OCI-LY1 (cell line): ENCODE results near the gene AKR1C2.
"Not testable (repeated sequence)": the region's sequence is repeated elsewhere in the genome, so short reads cannot be mapped to it uniquely, and the experiment has no call there.

Experiments used
- H2AFZ ChIP-seq: fragments of 200-600 bp; sonication (generic), shearing (Covaris generic); 2 replicates; pipeline ENCODE4 v1.6.0; 2014; ENCODE audit warnings: antibody characterized with exemption, mild to moderate bottlenecking, low read length
- H3F3A ChIP-seq: fragments of 200-600 bp; sonication (generic), shearing (Covaris generic); 2 replicates; pipeline ENCODE4 v1.6.0; 2014; ENCODE audit warnings: mild to moderate bottlenecking, antibody characterized with exemption, low read length, moderate library complexity; ENCODE audit not compliant: insufficient read depth
- H3K27ac ChIP-seq: fragments of 200-600 bp; sonication (generic); 2 replicates; pipeline ENCODE4 v1.5.1; 2014; ENCODE audit warnings: low read length, mixed run types, mild to moderate bottlenecking, low read depth; ENCODE audit not compliant: poor library complexity, severe bottlenecking
- H3K27me3 ChIP-seq: fragments of 200-600 bp; sonication (generic); 2 replicates; pipeline ENCODE4 v1.6.0; 2014; ENCODE audit warnings: antibody characterized with exemption, mild to moderate bottlenecking, low read length, moderate library complexity; ENCODE audit not compliant: insufficient read depth
- H3K36me3 ChIP-seq: fragments of 200-600 bp; sonication (generic); 2 replicates; pipeline ENCODE4 v1.6.1; 2014; ENCODE audit warnings: mild to moderate bottlenecking, antibody characterized with exemption, low read length, moderate library complexity, mixed read lengths; ENCODE audit not compliant: insufficient read depth
- H3K4me1 ChIP-seq: fragments of 200-600 bp; sonication (generic); 2 replicates; pipeline ENCODE4 v1.5.1; 2014; ENCODE audit warnings: mild to moderate bottlenecking, low read length, moderate library complexity; ENCODE audit not compliant: insufficient read depth, severe bottlenecking
- H3K4me2 ChIP-seq: fragments of 200-600 bp; sonication (generic), shearing (Covaris generic); 2 replicates; pipeline ENCODE4 v1.6.1; 2014; ENCODE audit warnings: low read length
- H3K4me3 ChIP-seq: fragments of 200-600 bp; sonication (generic); 2 replicates; pipeline ENCODE4 v1.5.1; 2014; ENCODE audit warnings: low read length, low read depth, mild to moderate bottlenecking, mixed read lengths; ENCODE audit not compliant: poor library complexity, severe bottlenecking
- H3K79me2 ChIP-seq: fragments of 200-600 bp; shearing (Covaris generic); 2 replicates; pipeline ENCODE4 v1.6.1; 2016; ENCODE audit warnings: mixed run types, low read length, mixed read lengths; ENCODE audit not compliant: insufficient read depth
- H3K9ac ChIP-seq: fragments of 200-600 bp; sonication (generic), shearing (Covaris generic); 2 replicates; pipeline ENCODE4 v1.6.1; 2014; ENCODE audit warnings: mild to moderate bottlenecking, low read length, mixed read lengths
- H3K9me2 ChIP-seq: fragments of 200-600 bp; sonication (generic), shearing (Covaris generic); 2 replicates; pipeline ENCODE4 v1.6.1; 2014; ENCODE audit warnings: low read depth, mild to moderate bottlenecking, low read length, mixed read lengths
- H3K9me3 ChIP-seq: fragments of 200-600 bp; shearing (Covaris generic); 2 replicates; pipeline ENCODE4 v1.6.1; 2014; ENCODE audit warnings: low read length, mixed read lengths
- H4K20me1 ChIP-seq: fragments of 200-600 bp; sonication (generic), shearing (Covaris generic); 2 replicates; pipeline ENCODE4 v1.6.0; 2016; ENCODE audit warnings: mild to moderate bottlenecking, low read length; ENCODE audit not compliant: insufficient read depth

The AKR1C2 gene

DNA sequence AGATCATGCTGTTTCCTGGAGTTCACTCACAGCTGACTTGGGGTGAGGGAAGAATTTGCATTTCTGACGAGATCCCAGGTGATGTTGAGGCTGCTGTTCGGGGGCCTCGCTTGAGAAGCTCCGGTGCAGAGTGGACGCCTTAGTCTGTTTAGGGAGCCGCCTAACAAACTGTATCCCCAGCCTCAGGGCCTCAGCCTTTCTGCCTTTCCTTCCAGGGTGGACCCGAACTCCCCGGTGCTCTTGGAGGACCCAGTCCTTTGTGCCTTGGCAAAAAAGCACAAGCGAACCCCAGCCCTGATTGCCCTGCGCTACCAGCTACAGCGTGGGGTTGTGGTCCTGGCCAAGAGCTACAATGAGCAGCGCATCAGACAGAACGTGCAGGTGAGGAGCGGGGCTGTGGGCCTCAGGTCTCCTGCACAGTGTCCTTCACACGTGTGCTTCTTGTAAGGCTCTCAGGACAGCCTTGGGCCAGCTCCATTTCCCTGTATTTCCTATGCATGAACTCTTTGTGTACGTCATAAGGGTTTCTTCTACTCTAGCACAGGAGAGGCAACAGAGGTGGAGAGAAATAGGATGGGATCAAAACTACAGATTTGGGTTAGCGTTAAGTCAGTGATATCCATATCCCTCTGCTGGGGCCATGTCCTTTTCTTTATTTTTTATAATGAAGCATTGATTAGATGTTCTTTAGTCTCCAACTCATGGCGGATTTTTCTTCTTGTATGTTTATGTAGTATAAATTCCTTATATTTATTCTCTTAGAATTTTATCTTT is 31.1 kb downstream of the AKR1C2 start:
- H4K20me1 ChIP-seq, H3K79me2 ChIP-seq, H3K4me2 ChIP-seq, H3K27ac ChIP-seq, H2AFZ ChIP-seq, H3K4me3 ChIP-seq, H3K27me3 ChIP-seq, H3K9ac ChIP-seq, H3K4me1 ChIP-seq, H3F3A ChIP-seq, H3K9me3 ChIP-seq, H3K9me2 ChIP-seq, H3K36me3 ChIP-seq: not testable (repeated sequence)

DNA sequence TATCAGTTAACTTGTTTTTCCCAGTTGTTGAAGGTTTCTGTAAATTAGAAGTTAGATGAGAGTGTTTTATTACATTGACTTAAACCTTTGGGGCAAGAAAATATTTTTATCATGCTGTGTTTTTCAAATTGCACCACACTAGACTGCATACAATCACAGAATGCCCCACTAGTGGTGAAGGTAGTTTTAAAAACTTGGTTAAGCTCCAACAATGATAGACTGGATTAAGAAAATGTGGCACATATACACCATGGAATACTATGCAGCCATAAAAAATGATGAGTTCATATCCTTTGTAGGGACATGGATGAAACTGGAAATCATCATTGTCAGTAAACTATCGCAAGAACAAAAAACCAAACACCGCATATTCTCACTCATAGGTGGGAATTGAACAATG is 33.3 kb downstream of the AKR1C2 start:
- not testable (repeated sequence) for H3F3A ChIP-seq, H2AFZ ChIP-seq, H3K4me3 ChIP-seq, H3K9me2 ChIP-seq, H3K9me3 ChIP-seq, H3K4me1 ChIP-seq, H3K9ac ChIP-seq, H3K27ac ChIP-seq, H3K79me2 ChIP-seq, H3K36me3 ChIP-seq, H3K4me2 ChIP-seq, H4K20me1 ChIP-seq, H3K27me3 ChIP-seq

DNA sequence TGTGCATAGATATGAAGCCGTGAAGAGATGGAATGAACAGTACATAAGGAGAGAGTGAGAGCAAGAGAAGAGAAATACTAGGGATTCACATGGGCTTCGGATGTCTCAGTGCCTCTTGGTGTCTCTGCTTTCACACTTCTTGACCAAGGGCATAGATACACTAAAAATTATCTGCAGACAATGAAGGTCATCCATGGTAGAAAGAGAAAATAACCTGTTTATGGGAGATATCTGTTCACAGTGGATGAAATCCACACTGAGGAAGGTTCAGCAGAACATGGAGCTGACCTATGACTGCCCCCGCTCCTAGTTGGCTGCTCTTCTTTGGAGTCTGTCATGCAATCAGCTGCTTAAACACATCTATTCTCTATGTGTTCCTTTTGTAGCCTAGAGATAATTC is 34.4 kb downstream of the AKR1C2 start:
- H3K36me3 ChIP-seq, H3F3A ChIP-seq, H3K9me3 ChIP-seq, H3K4me1 ChIP-seq, H3K27me3 ChIP-seq, H2AFZ ChIP-seq, H3K4me2 ChIP-seq, H3K4me3 ChIP-seq, H3K9me2 ChIP-seq, H3K27ac ChIP-seq, H3K79me2 ChIP-seq, H3K9ac ChIP-seq, H4K20me1 ChIP-seq: not testable (repeated sequence)

- H3K4me1 ChIP-seq, H3K36me3 ChIP-seq, H3F3A ChIP-seq, H3K9me3 ChIP-seq, H2AFZ ChIP-seq, H3K9me2 ChIP-seq, H4K20me1 ChIP-seq, H3K4me3 ChIP-seq, H3K9ac ChIP-seq, H3K27ac ChIP-seq, H3K79me2 ChIP-seq, H3K27me3 ChIP-seq, H3K4me2 ChIP-seq: not testable (repeated sequence)
Measured at GRCh38 chr10:4967189-4967588, 36.5 kb downstream of the AKR1C2 start.

DNA sequence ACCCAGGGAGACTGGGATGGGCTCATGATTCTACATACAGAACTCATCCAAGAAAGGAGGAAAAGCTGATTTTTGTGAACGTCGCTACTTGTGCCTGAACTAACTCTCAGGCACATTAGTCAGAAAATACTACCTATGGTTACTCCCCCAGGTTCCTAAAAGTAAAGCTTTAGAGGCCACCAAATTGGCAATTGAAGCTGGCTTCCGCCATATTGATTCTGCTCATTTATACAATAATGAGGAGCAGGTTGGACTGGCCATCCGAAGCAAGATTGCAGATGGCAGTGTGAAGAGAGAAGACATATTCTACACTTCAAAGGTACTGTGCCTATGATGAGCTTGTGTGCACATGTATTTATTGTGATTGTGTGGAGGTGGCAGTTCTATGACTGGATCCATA is 37.9 kb downstream of the AKR1C2 start:
- H3K27ac ChIP-seq, H3K9me3 ChIP-seq, H3K4me2 ChIP-seq, H3K79me2 ChIP-seq, H3K4me3 ChIP-seq, H3K36me3 ChIP-seq, H4K20me1 ChIP-seq, H3K4me1 ChIP-seq, H2AFZ ChIP-seq, H3K27me3 ChIP-seq, H3K9me2 ChIP-seq, H3F3A ChIP-seq, H3K9ac ChIP-seq: not testable (repeated sequence)

GRCh38 chr10:4963815-4964154 is 39.9 kb downstream of the AKR1C2 start:
- H3K4me2 ChIP-seq, H3K4me3 ChIP-seq, H4K20me1 ChIP-seq, H2AFZ ChIP-seq, H3K27ac ChIP-seq, H3K4me1 ChIP-seq, H3K36me3 ChIP-seq, H3K9me3 ChIP-seq, H3K79me2 ChIP-seq, H3K9ac ChIP-seq, H3F3A ChIP-seq, H3K27me3 ChIP-seq, H3K9me2 ChIP-seq: not testable (repeated sequence)

GRCh38 chr10:4962876-4963814 is 40.5 kb downstream of the AKR1C2 start, which contains the start of gene AKR1C1:
Gene AKR1C1 (plus strand): TSS chr10:4963415. CDS start chr10:4963445, 30 bp downstream.
- H3K4me2 ChIP-seq, H3F3A ChIP-seq, H3K9me3 ChIP-seq, H3K4me3 ChIP-seq, H3K4me1 ChIP-seq, H3K36me3 ChIP-seq, H3K27me3 ChIP-seq, H3K79me2 ChIP-seq, H3K27ac ChIP-seq, H2AFZ ChIP-seq, H3K9ac ChIP-seq, H4K20me1 ChIP-seq, H3K9me2 ChIP-seq: not testable (repeated sequence)
